ENCODE data around the gene ZSWIM3. TPM values are rescaled to one million over a fixed set of nuclear protein-coding genes. Genes with fewer than 3 reads are reported as not detected.
A peak's percentile ranks its signal among the peaks of the same experiment; 100 is the strongest.

ZSWIM3 gene
- total and polyA plus RNA-seq, 4 experiments from 2014 or later: 0.77 to 7.1 (median 4.6) TPM

DNA sequence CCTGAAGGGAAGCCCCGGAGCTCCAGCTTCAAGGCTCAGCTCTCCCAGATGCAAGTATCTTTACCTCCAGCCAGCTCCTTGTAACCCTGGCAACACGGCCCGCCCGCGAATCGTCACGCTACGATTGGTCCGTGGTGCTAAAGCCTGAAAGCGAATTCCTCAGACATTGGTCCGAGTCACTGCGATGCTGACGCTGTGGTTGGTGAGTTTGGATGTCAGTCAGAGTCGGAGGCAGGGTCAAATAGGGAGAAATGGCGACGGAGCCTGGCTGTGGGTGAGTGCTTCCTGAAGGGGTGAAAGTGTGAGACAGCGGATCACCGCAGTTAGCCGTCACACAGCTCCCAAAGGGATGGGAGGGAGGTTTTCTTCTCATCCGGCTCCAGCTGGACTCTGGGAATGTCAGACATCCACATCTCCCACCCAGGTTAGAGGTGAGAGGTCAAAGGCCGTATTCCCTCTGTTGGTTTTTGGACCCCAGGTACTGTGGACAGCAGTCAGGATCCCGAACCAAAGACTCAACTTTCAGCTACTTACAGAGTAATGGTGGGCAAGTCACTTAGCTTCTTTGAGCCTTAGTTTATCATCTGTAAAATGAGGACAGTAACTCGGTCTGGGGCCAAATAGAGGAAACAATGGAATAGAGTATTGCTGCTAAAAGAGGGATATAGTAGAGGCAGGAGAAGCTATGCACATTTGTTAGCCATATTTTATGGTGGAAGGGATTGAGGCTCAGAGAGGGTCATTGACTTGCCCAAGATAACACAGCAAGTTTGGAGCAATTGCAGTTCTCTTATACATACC is 23.8 kb downstream of the ZSWIM3 start, which contains the start of gene ZSWIM1:
ZSWIM1 (plus strand) TSS at position 240 of the 801 bp plus-strand sequence. CDS start 1,366 bp downstream, outside the sequence.
- Mint-ChIP-seq H3K27ac (peak within 1 kb of the TSS; percentile 83 to 97 (median 95)), H3K4me1 (peaks cover 30 to 47% (median 37%) of the 10 kb centered on the region in 4 donors), H3K4me3 (peak within 1 kb of the TSS; percentile 82 to 94 (median 90)), H3K36me3 (peaks cover 21 to 28% of the 10 kb centered on the region in 2 donors), H3K9me3 (no peaks in the 10 kb centered on the region), H3K27me3 (no peaks in the 10 kb centered on the region)
- no peaks in the 10 kb centered on the region for H3K9me3 ChIP-seq (ENCODE audit: control insufficient read depth in 1 of 2, low read length in 2 of 2)
- peaks cover 44% of the 10 kb centered on the region for H3K4me1 ChIP-seq (ENCODE audit: insufficient read depth, low read length)
- H3K4me3 ChIP-seq (ENCODE audit: low read length in 2 of 2): peak within 1 kb of the TSS; percentile 68 to 99
- no peaks in the 10 kb centered on the region for H3K27me3 ChIP-seq (ENCODE audit: insufficient read depth, low read length)
- ChIA-PET CTCF (ENCODE audit: partially characterized antibody) (interaction anchor here (0.9 to 2.3 kb wide), 9 partner anchors 9 to 525 kb away, joined by 3 to 18 read pairs (median 5); partner anchors contain the start of genes ACOT8, CTSA, ELMO2 and NEURL2), POLR2A (ENCODE audit: partially characterized antibody) (interaction anchor here (0.6 to 5.6 kb wide), 15 partner anchors 9 to 178 kb away, joined by 3 to 98 read pairs (median 4); partner anchors contain the start of genes ACOT8, CTSA, NEURL2 and PCIF1)
- intact Hi-C loops (cut with micrococcal nuclease): loop anchor here (1.0 to 2.0 kb wide), 3 partner anchors 24 to 68 kb away; partner anchors contain the start of genes ACOT8, UBE2C and ZSWIM3
- peak; percentile 97 to 99 (median 97) for DNase-seq
- H3K36me3 ChIP-seq (ENCODE audit: insufficient read depth, low read length): peaks cover 17% of the 10 kb centered on the region
- peak within 1 kb of the TSS; percentile 65 for H3K27ac ChIP-seq (ENCODE audit: low read depth, low read length)

DNA sequence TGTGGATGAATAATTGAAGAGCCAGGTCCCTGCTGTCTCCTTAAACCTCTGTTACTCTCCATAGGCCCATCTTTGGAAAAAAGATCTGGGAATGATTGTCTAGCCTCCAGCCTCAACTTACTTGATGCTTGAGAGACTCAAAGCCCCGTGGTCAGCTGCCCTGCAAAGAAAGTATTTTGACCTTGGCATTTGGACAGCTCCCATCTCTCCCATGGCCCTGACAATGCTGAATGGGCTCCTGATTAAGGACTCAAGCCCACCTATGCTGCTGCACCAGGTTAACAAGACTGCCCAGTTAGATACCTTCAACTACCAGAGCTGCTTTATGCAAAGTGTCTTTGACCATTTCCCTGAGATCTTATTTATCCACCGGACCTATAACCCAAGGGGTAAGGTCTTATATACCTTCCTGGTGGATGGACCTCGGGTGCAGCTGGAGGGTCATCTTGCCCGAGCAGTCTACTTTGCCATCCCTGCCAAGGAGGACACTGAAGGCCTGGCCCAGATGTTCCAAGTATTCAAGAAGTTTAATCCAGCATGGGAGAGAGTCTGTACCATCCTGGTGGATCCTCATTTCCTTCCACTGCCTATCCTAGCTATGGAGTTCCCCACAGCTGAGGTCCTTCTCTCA is 25.2 kb downstream of the ZSWIM3 start:
- H3K4me1 ChIP-seq (ENCODE audit: insufficient read depth, low read length): peaks cover 44% of the 10 kb centered on the region

DNA sequence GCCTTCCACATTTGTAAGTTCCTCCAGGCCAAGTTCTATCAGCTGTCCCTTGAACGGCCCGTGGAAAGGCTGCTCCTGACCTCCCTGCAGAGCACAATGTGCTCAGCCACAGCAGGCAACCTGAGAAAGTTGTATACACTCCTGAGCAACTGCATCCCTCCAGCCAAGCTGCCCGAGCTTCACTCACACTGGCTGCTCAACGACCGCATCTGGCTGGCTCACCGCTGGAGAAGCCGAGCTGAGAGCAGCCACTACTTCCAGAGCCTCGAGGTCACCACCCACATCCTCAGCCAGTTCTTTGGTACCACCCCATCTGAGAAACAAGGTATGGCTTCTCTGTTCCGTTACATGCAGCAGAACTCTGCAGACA is 25.7 kb downstream of the ZSWIM3 start:
- ChIA-PET CTCF (ENCODE audit: partially characterized antibody) (interaction anchor here (1.0 to 1.5 kb wide), 2 partner anchors 9 to 16 kb away, joined by 3 to 4 read pairs; no protein-coding TSS in a partner anchor), POLR2A (ENCODE audit: partially characterized antibody) (interaction anchor here (1.0 to 5.6 kb wide), 6 partner anchors 8 to 491 kb away, joined by 3 to 98 read pairs (median 40); partner anchors contain the start of genes ACOT8, CTSA, NEURL2 and PCIF1)
- Mint-ChIP-seq H3K27me3 (no peaks in the 10 kb centered on the region), H3K4me3 (peak overlapping the region in 6 of 8 donors; percentile 29 to 50 (median 44)), H3K4me1 (peaks cover 30 to 55% (median 37%) of the 10 kb centered on the region in 4 donors), H3K36me3 (peaks cover 16 to 28% of the 10 kb centered on the region in 2 donors), H3K27ac (peak overlapping the region in 4 of 7 donors; percentile 57 to 83 (median 72)), H3K9me3 (no peaks in the 10 kb centered on the region)
- peaks cover 44% of the 10 kb centered on the region for H3K4me1 ChIP-seq (ENCODE audit: insufficient read depth, low read length)
- DNase-seq: no peak
- H3K27me3 ChIP-seq (ENCODE audit: insufficient read depth, low read length): no peaks in the 10 kb centered on the region
- intact Hi-C loops (cut with micrococcal nuclease): no loop called here
- peaks cover 17% of the 10 kb centered on the region for H3K36me3 ChIP-seq (ENCODE audit: insufficient read depth, low read length)
- no peak overlapping the region for H3K4me3 ChIP-seq (ENCODE audit: low read length in 2 of 2)
- H3K27ac ChIP-seq (ENCODE audit: low read depth, low read length): no peak overlapping the region
- H3K9me3 ChIP-seq (ENCODE audit: control insufficient read depth in 1 of 2, low read length in 2 of 2): no peaks in the 10 kb centered on the region

More for the DNA sequence above, 25.2 kb downstream of the ZSWIM3 start:
- H3K27me3 Mint-ChIP-seq: no peaks in the 10 kb centered on the region
- DNase-seq: no peak
- intact Hi-C loops (cut with micrococcal nuclease): no loop called here
- H3K4me1 Mint-ChIP-seq: peaks cover 30 to 53% (median 37%) of the 10 kb centered on the region in 4 donors
- CTCF ChIA-PET (ENCODE audit: partially characterized antibody): interaction anchor here (1.0 to 2.3 kb wide), 5 partner anchors 7 to 87 kb away, joined by 3 to 18 read pairs (median 5); partner anchors contain the start of genes CTSA and NEURL2
- no peaks in the 10 kb centered on the region for H3K9me3 Mint-ChIP-seq
- H3K27ac Mint-ChIP-seq: peak overlapping the region; percentile 62 to 83 (median 80)
- Histone ChIP-seq H3K9me3 (ENCODE audit: control insufficient read depth in 1 of 2, low read length in 2 of 2) (no peaks in the 10 kb centered on the region), H3K27ac (ENCODE audit: low read depth, low read length) (no peak overlapping the region), H3K36me3 (ENCODE audit: insufficient read depth, low read length) (peaks cover 17% of the 10 kb centered on the region), H3K27me3 (ENCODE audit: insufficient read depth, low read length) (no peaks in the 10 kb centered on the region), H3K4me3 (ENCODE audit: low read length in 2 of 2) (no peak overlapping the region)
- POLR2A ChIA-PET (ENCODE audit: partially characterized antibody): interaction anchor here (0.8 to 5.6 kb wide), 8 partner anchors 9 to 491 kb away, joined by 3 to 98 read pairs (median 14); partner anchors contain the start of genes ACOT8, CTSA, DNTTIP1 and NEURL2
- H3K36me3 Mint-ChIP-seq: peaks cover 16 to 28% of the 10 kb centered on the region in 2 donors
- peak overlapping the region in 7 of 8 donors; percentile 50 to 79 (median 58) for H3K4me3 Mint-ChIP-seq

DNA sequence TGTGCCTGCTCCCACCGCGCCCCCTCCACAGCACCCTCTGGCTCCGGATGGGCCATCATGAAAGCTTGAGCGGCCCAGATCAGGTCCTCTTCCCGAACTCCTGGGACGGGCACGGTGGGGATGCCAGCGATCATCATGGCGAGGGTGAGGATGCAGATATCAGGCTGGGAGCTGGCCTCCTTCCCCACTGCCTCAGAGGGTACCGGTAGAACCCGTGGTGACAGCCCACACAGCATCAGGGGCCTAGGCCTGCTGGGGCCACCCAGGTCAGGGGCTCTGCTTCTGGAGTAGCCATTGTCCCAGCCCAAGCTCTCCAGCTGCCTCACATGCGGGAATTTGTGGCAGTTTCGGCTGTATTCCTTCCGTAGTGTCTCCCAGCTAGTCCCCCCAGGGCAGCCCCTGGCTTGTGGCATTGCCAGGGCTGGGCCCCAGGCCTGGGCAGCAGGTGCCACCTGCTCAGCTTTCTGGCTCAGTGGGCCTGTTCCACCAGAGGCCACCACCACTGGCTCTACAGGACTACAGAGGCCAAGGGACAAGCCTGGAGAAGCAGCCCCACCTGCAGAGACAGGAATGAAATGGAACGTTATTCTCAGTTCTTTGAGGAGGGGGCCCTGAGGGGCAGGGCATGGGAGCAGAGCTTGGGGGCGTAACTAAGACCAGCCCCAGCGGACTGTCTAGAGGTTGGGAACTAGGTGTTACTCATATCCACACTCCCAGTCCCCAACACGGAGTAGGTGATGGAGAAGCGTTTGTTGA is 29.4 kb downstream of the ZSWIM3 start:
- no peak for DNase-seq
- H3K27ac Mint-ChIP-seq: peak overlapping the region in 2 of 7 donors; percentile 30 to 46
- intact Hi-C loops (cut with micrococcal nuclease): no loop called here
- ChIA-PET CTCF (ENCODE audit: partially characterized antibody) (no interaction called here), POLR2A (ENCODE audit: partially characterized antibody) (interaction anchor here (1.0 to 9.9 kb wide), 3 partner anchors 30 to 82 kb away, joined by 3 to 141 read pairs (median 5); partner anchors contain the start of genes ACOT8, PCIF1 and ZSWIM3)
- H3K4me3 Mint-ChIP-seq: no peak overlapping the region
- H3K9me3 Mint-ChIP-seq: peaks cover 0 to 3% (median 0%) of the 10 kb centered on the region in 8 donors
- Histone ChIP-seq H3K4me3 (ENCODE audit: low read length in 2 of 2) (no peak overlapping the region), H3K27me3 (ENCODE audit: insufficient read depth, low read length) (no peaks in the 10 kb centered on the region), H3K9me3 (ENCODE audit: control insufficient read depth in 1 of 2, low read length in 2 of 2) (no peaks in the 10 kb centered on the region), H3K4me1 (ENCODE audit: insufficient read depth, low read length) (peaks cover 45% of the 10 kb centered on the region), H3K36me3 (ENCODE audit: insufficient read depth, low read length) (peaks cover 17% of the 10 kb centered on the region), H3K27ac (ENCODE audit: low read depth, low read length) (no peak overlapping the region)
- peaks cover 26 to 53% (median 40%) of the 10 kb centered on the region in 4 donors for H3K4me1 Mint-ChIP-seq
- H3K36me3 Mint-ChIP-seq: peaks cover 16 to 25% of the 10 kb centered on the region in 2 donors
- H3K27me3 Mint-ChIP-seq: no peaks in the 10 kb centered on the region

DNA sequence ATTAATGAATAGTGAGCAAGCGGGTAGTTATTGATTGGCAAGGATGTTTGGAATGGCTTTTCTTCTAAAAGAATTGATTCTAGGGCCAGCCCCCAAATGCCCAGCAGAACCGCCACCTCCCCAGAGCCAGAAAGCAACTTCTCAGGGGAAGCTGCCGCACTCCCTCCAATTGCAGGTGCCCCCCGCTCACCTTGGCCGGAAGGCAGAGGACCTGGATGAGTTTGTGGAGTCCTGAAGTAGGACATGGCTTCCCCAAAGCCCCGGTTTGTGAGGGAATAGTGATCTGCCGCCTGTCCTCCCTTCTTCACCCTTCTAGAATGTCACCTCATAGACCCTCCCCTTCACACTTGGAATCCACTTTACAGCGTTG is 29.9 kb downstream of the ZSWIM3 start, which contains the start of gene SPATA25:
SPATA25 (minus strand) TSS at position 277 of the 370 bp plus-strand sequence; CDS start at position 245, 32 bp downstream.
- Mint-ChIP-seq H3K9me3 (peaks cover 0 to 3% (median 0%) of the 10 kb centered on the region in 8 donors), H3K27me3 (no peaks in the 10 kb centered on the region), H3K4me3 (peak within 1 kb of the TSS in 2 of 8 donors; percentile 0 to 21), H3K36me3 (peaks cover 15 to 27% of the 10 kb centered on the region in 2 donors), H3K27ac (peak within 1 kb of the TSS in 4 of 7 donors; percentile 30 to 49 (median 46)), H3K4me1 (peaks cover 29 to 54% (median 40%) of the 10 kb centered on the region in 4 donors)
- Histone ChIP-seq H3K4me1 (ENCODE audit: insufficient read depth, low read length) (peaks cover 45% of the 10 kb centered on the region), H3K36me3 (ENCODE audit: insufficient read depth, low read length) (peaks cover 17% of the 10 kb centered on the region), H3K27ac (ENCODE audit: low read depth, low read length) (no peak within 1 kb of the TSS), H3K4me3 (ENCODE audit: low read length in 2 of 2) (no peak within 1 kb of the TSS), H3K27me3 (ENCODE audit: insufficient read depth, low read length) (no peaks in the 10 kb centered on the region), H3K9me3 (ENCODE audit: control insufficient read depth in 1 of 2, low read length in 2 of 2) (no peaks in the 10 kb centered on the region)
- ChIA-PET CTCF (ENCODE audit: partially characterized antibody) (no interaction called here), POLR2A (ENCODE audit: partially characterized antibody) (interaction anchor here (1.4 to 9.9 kb wide), 2 partner anchors 30 to 48 kb away, joined by 5 to 141 read pairs; partner anchors contain the start of genes ACOT8, PCIF1 and ZSWIM3)
- intact Hi-C loops (cut with micrococcal nuclease): no loop called here
- DNase-seq: no peak

DNA sequence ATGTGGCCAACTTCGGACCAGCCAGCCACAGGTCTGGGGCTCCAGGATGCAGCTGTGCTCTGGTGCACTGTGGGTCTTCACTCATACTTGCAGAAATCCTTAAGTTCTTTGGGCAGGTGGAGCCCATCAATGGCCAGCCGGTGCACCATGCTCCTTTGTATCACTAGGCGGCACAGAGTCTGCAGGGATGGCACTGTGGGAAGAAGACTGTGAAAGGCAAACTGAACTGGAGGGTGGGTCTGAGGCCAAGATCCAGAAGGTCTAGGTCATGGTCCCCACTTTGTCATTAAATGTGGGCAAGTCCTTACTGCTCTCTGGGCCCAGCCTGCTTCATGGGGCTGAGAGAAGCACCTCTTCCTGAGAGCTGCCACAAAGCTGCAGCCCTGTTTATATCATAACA is 31.3 kb downstream of the ZSWIM3 start:
- H3K4me3 Mint-ChIP-seq: peak overlapping the region in 2 of 8 donors; percentile 21 to 46

More for the DNA sequence above, 31.3 kb downstream of the ZSWIM3 start:
- Histone ChIP-seq H3K4me3 (ENCODE audit: low read length in 2 of 2) (no peak overlapping the region), H3K4me1 (ENCODE audit: insufficient read depth, low read length) (peaks cover 49% of the 10 kb centered on the region), H3K36me3 (ENCODE audit: insufficient read depth, low read length) (peaks cover 4% of the 10 kb centered on the region), H3K27me3 (ENCODE audit: insufficient read depth, low read length) (no peaks in the 10 kb centered on the region), H3K9me3 (ENCODE audit: control insufficient read depth in 1 of 2, low read length in 2 of 2) (no peaks in the 10 kb centered on the region), H3K27ac (ENCODE audit: low read depth, low read length) (no peak overlapping the region)
- ChIA-PET POLR2A (ENCODE audit: partially characterized antibody) (interaction anchor here (2.7 to 9.9 kb wide), 3 partner anchors 21 to 46 kb away, joined by 11 to 141 read pairs (median 48); partner anchors contain the start of genes ACOT8, PCIF1 and ZSWIM3), CTCF (ENCODE audit: partially characterized antibody) (interaction anchor here (1.2 to 3.3 kb wide), 5 partner anchors 7 to 98 kb away, joined by 3 to 18 read pairs (median 10); partner anchors contain the start of gene ZSWIM1)
- H3K27ac Mint-ChIP-seq: peak overlapping the region in 3 of 7 donors; percentile 4 to 90 (median 35)
- no peaks in the 10 kb centered on the region for H3K27me3 Mint-ChIP-seq
- H3K4me1 Mint-ChIP-seq: peaks cover 26 to 55% (median 39%) of the 10 kb centered on the region in 4 donors
- intact Hi-C loops (cut with micrococcal nuclease): no loop called here
- DNase-seq: no peak
- peaks cover 0 to 3% (median 0%) of the 10 kb centered on the region in 8 donors for H3K9me3 Mint-ChIP-seq
- H3K36me3 Mint-ChIP-seq: peaks cover 4 to 18% of the 10 kb centered on the region in 2 donors

All from CD4-positive, alpha-beta memory T cell (primary cell).